H1 (cell line): ENCODE measurements around the gene ELOVL5. TPM values are rescaled to one million over a fixed set of nuclear protein-coding genes. Genes with fewer than 3 reads are reported as not detected.
A peak's percentile ranks its signal among the peaks of the same experiment; 100 is the strongest.

Experiments used
- CTCF ChIA-PET: fragments of 300-600 bp; sonication (Branson Sonifier 250); formaldehyde crosslinking; loops from one replicate; lab custom pipeline; 2021; ENCODE audit not compliant: partially characterized antibody; lab: Charles Lee
- POLR2A ChIA-PET: fragments of 300-600 bp; sonication (Branson Sonifier 250); formaldehyde crosslinking; loops from one replicate; lab custom pipeline; 2021; ENCODE audit warnings: inconsistent platforms; ENCODE audit not compliant: partially characterized antibody; lab: Charles Lee
- DNase-seq, 2 experiments: peaks; one replicate each; pipeline versions ENCODE4 v3.0.0 to v3.0.0-alpha.2; 2010 to 2022; ENCODE audit warnings: low spot score in 2 of 2, low read depth in 1 of 2, mixed read lengths in 1 of 2
- FAIRE-seq: peaks from 2 replicates; lab custom pipeline; 2011; peaks lifted over from hg19 to GRCh38; lab: Jason Lieb, UNC
- H2AFZ ChIP-seq: 2 replicates; pipeline ENCODE4 v1.8.1; 2012; ENCODE audit warnings: low read length, inconsistent platforms
- H2AK5ac ChIP-seq: 2 replicates; pipeline ENCODE4 v1.6.1; 2013; ENCODE audit warnings: low read depth, low read length
- H2BK120ac ChIP-seq: replicated peaks from 2 replicates; pipeline ENCODE3; 2013; ENCODE audit warnings: low read depth, low read length, inconsistent platforms
- H2BK12ac ChIP-seq: 2 replicates; pipeline ENCODE4 v1.6.1; 2013; ENCODE audit warnings: low read depth, low read length
- H2BK15ac ChIP-seq: 2 replicates; pipeline ENCODE4 v1.6.1; 2013; ENCODE audit warnings: low read length
- H2BK20ac ChIP-seq: 2 replicates; pipeline ENCODE4 v1.6.1; 2013; ENCODE audit warnings: low read length
- H2BK5ac ChIP-seq: 2 replicates; pipeline ENCODE4 v1.6.1; 2013; ENCODE audit warnings: low read depth, low read length
- H3K14ac ChIP-seq: 2 replicates; pipeline ENCODE4 v1.6.1; 2013; ENCODE audit warnings: inconsistent platforms; ENCODE audit not compliant: insufficient read length
- H3K18ac ChIP-seq: 2 replicates; pipeline ENCODE4 v1.6.1; 2013; ENCODE audit warnings: low read length; ENCODE audit errors: extremely low read depth
- H3K23ac ChIP-seq: 2 replicates; pipeline ENCODE4 v1.6.1; 2013; ENCODE audit warnings: inconsistent platforms; ENCODE audit not compliant: insufficient read length
- H3K23me2 ChIP-seq: 2 replicates; pipeline ENCODE4 v1.6.1; 2013; ENCODE audit warnings: low read depth, low read length
- H3K27ac ChIP-seq: 2 replicates; pipeline ENCODE4 v1.6.1; 2011; ENCODE audit warnings: low read depth, low read length, inconsistent platforms
- H3K27me3 ChIP-seq, 4 experiments: replicated peaks in 1 of 4; 1 replicate in 1 of 4; 2 replicates in 3 of 4; pipeline versions ENCODE4 v1.6.1 to v1.8.1; 2011 to 2013; ENCODE audit warnings: low read length in 3 of 4, mild to moderate bottlenecking in 3 of 4, inconsistent platforms in 2 of 4, mixed read lengths in 2 of 4, moderate library complexity in 1 of 4; ENCODE audit not compliant: control insufficient read depth in 3 of 4, insufficient read depth in 3 of 4; ENCODE audit errors: extremely low read depth in 1 of 4
- H3K36me3 ChIP-seq, 4 experiments: 2 replicates each; pipeline versions ENCODE4 v1.6.1 to v1.8.1; 2011 to 2013; ENCODE audit warnings: mild to moderate bottlenecking in 4 of 4, low read length in 3 of 4, moderate library complexity in 2 of 4, control low read depth in 1 of 4, inconsistent platforms in 1 of 4; ENCODE audit not compliant: insufficient read depth in 4 of 4, control insufficient read depth in 2 of 4
- H3K4ac ChIP-seq: replicated peaks from 2 replicates; pipeline ENCODE3; 2013; ENCODE audit warnings: low read length, low read depth, mixed read lengths, inconsistent platforms; ENCODE audit not compliant: insufficient read length
- H3K4me1 ChIP-seq, 4 experiments: replicated peaks in 1 of 4; 1 replicate in 1 of 4; 2 replicates in 3 of 4; pipeline versions ENCODE4 v1.6.1 to v1.8.1; 2011 to 2013; ENCODE audit warnings: low read length in 3 of 4, inconsistent platforms in 2 of 4, mixed read lengths in 1 of 4; ENCODE audit not compliant: insufficient read depth in 4 of 4, control insufficient read depth in 3 of 4
- H3K4me2 ChIP-seq, 2 experiments: 2 replicates each; pipeline versions ENCODE4 v1.6.1 to v1.8.1; 2011 to 2013; ENCODE audit warnings: low read depth in 2 of 2, low read length in 2 of 2, control low read depth in 1 of 2, inconsistent platforms in 1 of 2, mild to moderate bottlenecking in 1 of 2; ENCODE audit not compliant: insufficient read depth in 1 of 2
- H3K4me3 ChIP-seq, 4 experiments: fragments of 200-600, 300-600 bp in 1 of 4; sonication (generic), shearing (Covaris generic), sonication (Bioruptor Twin) in 1 of 4; 2 replicates each; pipeline versions ENCODE4 v1.5.1 to v1.8.1; 2011 to 2016; ENCODE audit warnings: low read length in 4 of 4, low read depth in 3 of 4, control low read depth in 2 of 4, inconsistent platforms in 2 of 4, mild to moderate bottlenecking in 2 of 4, mixed read lengths in 1 of 4, moderate library complexity in 1 of 4; ENCODE audit not compliant: insufficient read depth in 2 of 4; ENCODE audit errors: extremely low read depth in 1 of 4
- H3K56ac ChIP-seq: replicated peaks from 2 replicates; pipeline ENCODE3; 2013; ENCODE audit warnings: low read depth, mild to moderate bottlenecking, mixed read lengths, low read length, inconsistent platforms; ENCODE audit not compliant: insufficient read length
- H3K79me1 ChIP-seq: 2 replicates; pipeline ENCODE4 v1.6.1; 2013; ENCODE audit warnings: low read depth, low read length, control low read depth
- H3K79me2 ChIP-seq, 2 experiments: 2 replicates each; pipeline versions ENCODE4 v1.6.1 to v1.8.1; 2012 to 2013; ENCODE audit warnings: low read length in 2 of 2, mild to moderate bottlenecking in 2 of 2, inconsistent platforms in 1 of 2; ENCODE audit not compliant: insufficient read depth in 2 of 2, control insufficient read depth in 1 of 2
- H3K9ac ChIP-seq, 4 experiments: replicated peaks in 1 of 4; 1 replicate in 1 of 4; 2 replicates in 3 of 4; pipeline versions ENCODE4 v1.6.1 to v1.8.1; 2011 to 2013; ENCODE audit warnings: low read depth in 3 of 4, low read length in 3 of 4, control low read depth in 2 of 4, mild to moderate bottlenecking in 2 of 4, moderate library complexity in 2 of 4, inconsistent platforms in 1 of 4; ENCODE audit errors: extremely low read depth in 1 of 4
- H3K9me3 ChIP-seq, 2 experiments: 2 replicates each; pipeline versions ENCODE4 v1.6.1 to v1.8.1; 2012 to 2013; ENCODE audit warnings: mild to moderate bottlenecking in 2 of 2, moderate library complexity in 2 of 2, control low read depth in 1 of 2, inconsistent platforms in 1 of 2, low read depth in 1 of 2, low read length in 1 of 2, mixed read lengths in 1 of 2; ENCODE audit not compliant: insufficient read depth in 2 of 2
- H4K20me1 ChIP-seq, 2 experiments: replicated peaks in 1 of 2; 2 replicates each; pipeline versions ENCODE3 to v1.8.1; 2011 to 2013; ENCODE audit warnings: inconsistent platforms in 2 of 2, low read length in 2 of 2, mild to moderate bottlenecking in 1 of 2; ENCODE audit not compliant: insufficient read depth in 2 of 2, control insufficient read depth in 1 of 2
- H4K5ac ChIP-seq: 2 replicates; pipeline ENCODE4 v1.6.1; 2013; ENCODE audit warnings: low read length, low read depth, mixed read lengths, inconsistent platforms; ENCODE audit not compliant: insufficient read length
- H4K8ac ChIP-seq: 2 replicates; pipeline ENCODE4 v1.8.0; 2013; ENCODE audit warnings: mild to moderate bottlenecking, moderate library complexity, low read length, inconsistent platforms; ENCODE audit not compliant: insufficient read depth; ENCODE audit errors: extremely low read depth
- H4K91ac ChIP-seq: replicated peaks from 2 replicates; pipeline ENCODE3; 2013; ENCODE audit warnings: low read length, mixed read lengths, inconsistent platforms; ENCODE audit not compliant: insufficient read length
- CEBPB ChIP-seq: IDR thresholded peaks from 2 replicates; pipeline ENCODE4 v1.6.1; 2012; ENCODE audit warnings: low read depth, low read length
- CHD1 ChIP-seq: IDR thresholded peaks from 2 replicates; pipeline ENCODE4 v1.6.1; 2012; ENCODE audit warnings: low read depth, low read length, improper control_type of control experiment
- GTF2F1 ChIP-seq: IDR thresholded peaks from 2 replicates; pipeline ENCODE4 v1.6.1; 2012; ENCODE audit warnings: low read depth, low read length, improper control_type of control experiment, borderline replicate concordance
- JUN ChIP-seq: IDR thresholded peaks from 2 replicates; pipeline ENCODE4 v1.6.1; 2011; ENCODE audit warnings: low read depth, mild to moderate bottlenecking, improper control_type of control experiment, low read length
- KDM1A ChIP-seq: fragments of 200-600, 300-600 bp; sonication (generic); IDR thresholded peaks from 2 replicates; pipeline ENCODE4 v1.7.1; 2016; ENCODE audit warnings: mild to moderate bottlenecking, low read length, borderline replicate concordance
- KDM5A ChIP-seq: fragments of 200-600 bp; IDR thresholded peaks from 2 replicates; pipeline ENCODE4 v1.7.1; 2012; ENCODE audit warnings: mild to moderate bottlenecking, low read length, inconsistent platforms, mixed read lengths
- NANOG ChIP-seq: IDR thresholded peaks from 2 replicates; pipeline ENCODE4 v1.6.1; 2011; ENCODE audit warnings: low read length, low read depth, mild to moderate bottlenecking, inconsistent platforms; ENCODE audit not compliant: insufficient read depth, poor library complexity, severe bottlenecking
- PHF8 ChIP-seq: fragments of 200-600 bp; sonication (generic); conservative IDR thresholded peaks from 2 replicates; pipeline ENCODE4 v1.7.1; 2012; ENCODE audit warnings: low read depth, mild to moderate bottlenecking, inconsistent platforms, low read length, moderate library complexity
- SRF ChIP-seq: IDR thresholded peaks from 2 replicates; pipeline ENCODE4 v1.6.1; 2011; ENCODE audit warnings: mild to moderate bottlenecking, low read depth, low read length, moderate library complexity
- WGBS, 2 experiments: shearing (Covaris generic) in 1 of 2; methylation state at CpG; one replicate each; pipeline versions ENCODE4 v1.1.6 to v1.1.7; 2013 to 2015; ENCODE audit warnings: low lambda C conversion rate in 2 of 2, mixed read lengths in 2 of 2, inconsistent platforms in 1 of 2, low coverage in 1 of 2, missing lambda C conversion rate in 1 of 2; ENCODE audit not compliant: insufficient replicate concordance in 2 of 2, insufficient coverage in 1 of 2, insufficient read length in 1 of 2; ENCODE audit errors: extremely low coverage in 1 of 2, missing lambda C conversion rate in 1 of 2; 5-methylcytosine and 5-hydroxymethylcytosine counted together
- polyA plus RNA-seq, 7 experiments: library from polyadenylated mRNA; depleted of rRNA in 3 of 7; stranded (reverse) in 5 of 7; unstranded in 2 of 7; fragments of >200 nt in 5 of 7; fragments of 200-250 nt in 2 of 7; gene quantifications; 1 replicate in 5 of 7; 2 replicates in 1 of 7; 4 replicates in 1 of 7; pipeline versions ENCODE4 v1.2.1 to v1.2.3, GENCODE V29; 2011 to 2013; ENCODE audit warnings: missing spikeins in 2 of 7, mixed read lengths in 2 of 7
- total RNA-seq: library from RNA; stranded (reverse); fragmentation: NEBNext Ultra II Directional; extraction: Animal tissue kit (Norgen Biotek cat#: 25700); gene quantifications from 2 replicates; pipeline ENCODE4 v1.2.1, GENCODE V29; 2021

Gene ELOVL5
- total and polyA plus RNA-seq, 2 of the 8 experiments (the other 6 are each of a cell fraction or from before 2014, with no cell fraction given), result 113 to 156 TPM

GRCh38 chr6:53360093-53360912 lies 11.6 kb upstream of the ELOVL5 start:
- Histone ChIP-seq H3K27ac (no peak overlapping the region), H3K23ac (no peak overlapping the region), H3K4me1 (peaks cover 0 to 4% (median 2%) of the 10 kb centered on the region in 4 experiments; a peak in 3 of 7 replicates), H2BK12ac (peak overlapping the region; percentile 44; the same call in 1 of the 2 replicates), H2BK5ac (no peak overlapping the region), H4K91ac (no peak overlapping the region), H3K4me3 (peak overlapping the region in 3 of 4 experiments; percentile 45 to 67 (median 60); a peak in 4 of 8 replicates), H2BK20ac (no peak overlapping the region), H3K4me2 (peak overlapping the region; percentile 80 to 81), H2BK120ac (no peak overlapping the region), H4K8ac (no peak overlapping the region), H3K79me2 (no peaks in the 10 kb centered on the region), H4K20me1 (no peaks in the 10 kb centered on the region), H2AFZ (no peak overlapping the region), H3K27me3 (no peaks in the 10 kb centered on the region; a peak in 2 of 7 replicates), H3K4ac (peak overlapping the region; percentile 28), H3K18ac (no peak overlapping the region), H3K36me3 (no peaks in the 10 kb centered on the region), H4K5ac (no peak overlapping the region), H3K14ac (no peak overlapping the region), H3K23me2 (peaks cover 10% of the 10 kb centered on the region; the same call in 1 of the 2 replicates), H3K56ac (no peak overlapping the region), H3K9me3 (peaks cover 4 to 11% of the 10 kb centered on the region in 2 experiments; a peak in 1 of 4 replicates), H3K79me1 (no peaks in the 10 kb centered on the region), H2AK5ac (no peak overlapping the region), H2BK15ac (no peak overlapping the region), H3K9ac (no peak overlapping the region; a peak in 3 of 7 replicates)
- TF ChIP-seq KDM5A (no peak), PHF8 (no peak), JUN (no peak), NANOG (no peak), CEBPB (no peak), GTF2F1 (no peak), CHD1 (no peak), KDM1A (no peak), SRF (no peak)
- 81% methylated on average over 9 of the region's 10 CpGs; no CpG with 5 or more reads in 1 of the 2 experiments for WGBS, 2 experiments
- CTCF ChIA-PET, result interaction anchor here (0.8 to 1.4 kb wide), 4 partner anchors 64 to 365 kb away, joined by 3 to 5 read pairs (median 4); partner anchors contain the start of gene GSTA4
- DNase-seq (no peak), FAIRE-seq (no peak)
- POLR2A ChIA-PET, result interaction anchor here (0.9 to 5.6 kb wide), 4 partner anchors 13 to 366 kb away, joined by 3 to 49 read pairs (median 4); partner anchors contain the start of gene ELOVL5
